Activated T-helper 2 cell treated with anti-CD3 and anti-CD28 coated beads, Interferon-gamma antibody, Interleukin-2, Interleukin-4, amounts not matched to agents 10 μg/mL and 5 μg/mL and 100 μg/mL, durations not matched to agents 14 hours and 24 hours and 36 hours (primary cell): ENCODE results near the gene ADAM12. TPM values are rescaled to one million over a fixed set of nuclear protein-coding genes. Genes with fewer than 3 reads are reported as not detected.

Source experiments
- DNase-seq: peaks from one replicate; pipeline ENCODE4 v3.0.0; 2021; ENCODE audit warnings: low spot score
- H3K27ac Mint-ChIP-seq: one replicate; pipeline ENCODE4 v1.8.0; 2021; ENCODE audit warnings: mixed read lengths
- H3K27me3 Mint-ChIP-seq: one replicate; pipeline ENCODE4 v1.8.0; 2021; ENCODE audit warnings: low read depth, mixed read lengths
- H3K36me3 Mint-ChIP-seq: one replicate; pipeline ENCODE4 v1.8.0; 2021; ENCODE audit warnings: low read depth, mixed read lengths
- H3K4me1 Mint-ChIP-seq: one replicate; pipeline ENCODE4 v1.8.0; 2021; ENCODE audit warnings: low read depth, mixed read lengths
- H3K4me3 Mint-ChIP-seq: one replicate; pipeline ENCODE4 v1.8.0; 2021; ENCODE audit warnings: low read depth, mild to moderate bottlenecking, moderate library complexity, mixed read lengths
- H3K9me3 Mint-ChIP-seq: one replicate; pipeline ENCODE4 v1.8.0; 2021; ENCODE audit warnings: mixed read lengths
- intact Hi-C: fragments of 100-400 bp; cut with micrococcal nuclease; formaldehyde crosslinking; loops from one replicate; pipeline ENCODE4 v1.15.1; 2023
- total RNA-seq: library from RNA; stranded (reverse); gene quantifications from 2 replicates; pipeline ENCODE4 v1.2.3, GENCODE V29; 2022

The ADAM12 gene
- total RNA-seq, 1 donor from 2014 or later = 0.05 TPM

DNA sequence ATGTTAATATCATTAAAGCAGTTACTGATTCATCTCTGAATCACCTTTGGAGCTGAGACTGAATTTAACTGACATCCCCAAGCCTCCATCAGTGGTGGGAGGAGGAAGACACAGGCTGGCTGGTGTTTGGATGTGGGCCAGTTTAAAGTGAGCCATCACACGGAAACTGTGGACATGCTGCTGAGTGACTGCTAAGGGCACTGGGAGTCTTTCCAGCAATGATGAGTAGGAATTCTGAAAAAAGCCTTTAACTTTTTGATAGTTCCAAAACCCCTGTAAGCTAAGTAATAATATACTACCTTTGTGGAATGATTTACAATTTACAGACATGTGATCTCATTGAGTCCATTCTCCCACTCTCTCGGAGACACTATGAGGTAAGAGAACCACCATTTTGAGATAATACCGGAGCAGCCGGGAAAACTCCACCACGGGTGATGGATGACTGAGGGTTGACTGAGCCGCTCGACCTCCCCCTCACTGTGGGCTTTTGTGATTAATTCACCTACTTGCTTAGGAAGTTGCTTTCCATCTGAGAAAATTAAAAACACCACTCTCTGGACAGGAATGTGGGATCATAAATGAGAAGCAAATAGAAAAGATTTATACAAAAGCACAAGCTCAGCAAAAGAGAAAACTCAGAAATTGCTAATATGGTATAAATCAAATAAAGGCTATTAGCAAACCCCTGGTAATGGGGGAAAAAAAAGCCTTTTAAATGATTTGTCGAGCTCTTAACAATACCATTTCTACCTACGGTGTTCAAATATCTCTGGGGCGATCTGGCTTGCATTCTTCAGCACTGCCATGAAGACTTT lies 297.2 kb downstream of the ADAM12 start:
- no peaks in the 10 kb centered on the region for H3K27me3 Mint-ChIP-seq
- no peaks in the 10 kb centered on the region for H3K9me3 Mint-ChIP-seq
- intact Hi-C loops = no loop called here

DNA sequence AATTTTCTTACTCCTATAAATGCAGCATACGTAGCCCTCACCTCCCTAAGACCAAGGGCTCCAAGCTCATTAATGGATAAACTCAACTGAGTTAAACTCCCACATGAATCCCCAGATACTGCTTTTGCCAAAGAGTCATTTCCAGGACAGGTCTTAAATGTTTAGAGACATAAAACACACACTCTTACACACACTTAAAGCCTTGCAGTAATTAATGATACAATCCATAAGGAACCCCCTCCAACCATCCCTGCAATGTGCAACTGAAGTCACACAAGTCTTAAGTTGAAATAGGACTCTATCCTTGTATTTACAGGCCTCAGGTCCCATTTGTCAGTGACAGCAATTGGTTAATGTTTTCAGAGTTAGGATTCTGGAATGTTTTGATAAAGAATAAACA lies 297.8 kb downstream of the ADAM12 start:
- H3K27me3 Mint-ChIP-seq = no peaks in the 10 kb centered on the region
- H3K36me3 Mint-ChIP-seq = no peaks in the 10 kb centered on the region
- intact Hi-C loops = no loop called here
- no peak overlapping the region for H3K27ac Mint-ChIP-seq
- no peak for DNase-seq
- H3K9me3 Mint-ChIP-seq = no peaks in the 10 kb centered on the region
- no peak overlapping the region for H3K4me3 Mint-ChIP-seq
- no peaks in the 10 kb centered on the region for H3K4me1 Mint-ChIP-seq

More for the DNA sequence above, 297.2 kb downstream of the ADAM12 start:
- no peak for DNase-seq
- Mint-ChIP-seq H3K4me1 (no peaks in the 10 kb centered on the region), H3K36me3 (no peaks in the 10 kb centered on the region), H3K27ac (no peak overlapping the region), H3K4me3 (no peak overlapping the region)

DNA sequence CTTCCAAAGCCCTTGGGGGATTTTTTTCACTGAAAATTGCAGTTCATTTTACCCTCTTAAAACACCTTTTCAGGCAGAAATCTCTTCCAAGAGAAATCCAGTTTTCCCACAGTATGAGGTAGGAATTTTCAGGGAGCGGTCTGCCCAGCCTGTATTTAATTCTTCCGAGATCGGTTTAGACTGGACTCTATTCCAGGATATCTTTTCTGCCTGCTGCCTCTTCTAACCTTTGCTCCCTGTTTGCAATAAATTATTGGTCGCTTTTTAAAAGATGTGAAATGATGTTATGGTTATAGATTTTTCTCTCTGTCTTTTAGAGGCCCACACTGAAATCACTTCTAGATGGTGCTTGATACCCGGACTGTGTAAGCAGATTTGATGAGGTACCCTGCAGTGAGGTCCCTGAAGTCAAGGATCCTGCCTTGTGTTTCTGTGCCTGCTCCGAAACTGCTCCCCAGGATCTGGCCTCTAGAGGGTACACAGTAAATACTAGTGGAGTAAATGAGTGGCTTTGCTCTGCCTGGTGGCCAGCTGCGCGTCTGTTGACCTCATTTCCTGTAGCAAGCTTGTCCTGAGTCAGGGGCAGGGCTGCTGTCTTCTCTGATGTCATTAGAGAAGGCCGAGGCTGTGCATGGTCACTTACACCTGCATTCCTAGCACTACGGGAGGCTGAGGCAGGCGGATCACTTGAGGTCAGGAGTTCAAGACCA lies 300.3 kb downstream of the ADAM12 start:
- Mint-ChIP-seq H3K36me3 (no peaks in the 10 kb centered on the region), H3K27ac (no peak overlapping the region), H3K27me3 (no peaks in the 10 kb centered on the region), H3K9me3 (no peaks in the 10 kb centered on the region), H3K4me1 (no peaks in the 10 kb centered on the region), H3K4me3 (no peak overlapping the region)
- DNase-seq = no peak
- intact Hi-C loops = no loop called here

DNA sequence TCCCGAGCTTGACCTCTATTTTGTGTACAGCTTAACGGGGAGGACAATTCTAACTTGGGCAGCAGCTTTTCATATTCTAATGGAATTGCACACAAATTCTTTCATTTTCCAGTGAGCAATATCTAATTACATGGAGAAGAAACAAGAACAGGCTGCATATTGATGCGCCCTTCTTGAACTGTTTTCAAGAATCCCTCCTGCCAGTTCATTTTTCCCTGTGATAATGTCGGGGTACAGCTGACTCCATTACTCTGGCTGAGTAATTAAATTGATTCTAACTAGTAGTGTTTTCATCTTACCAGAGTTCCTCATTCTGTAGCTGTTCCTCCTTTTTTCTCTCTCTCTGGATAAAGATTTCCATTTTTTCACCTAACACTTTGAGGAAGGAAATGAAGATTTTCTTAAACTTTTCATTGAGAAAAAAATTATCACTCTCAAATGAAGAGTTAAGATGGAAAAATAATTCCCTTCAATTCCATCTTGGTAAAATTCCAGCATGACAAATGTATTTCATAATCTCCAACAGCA lies 301.1 kb downstream of the ADAM12 start:
- Mint-ChIP-seq H3K4me1 (no peaks in the 10 kb centered on the region), H3K4me3 (no peak overlapping the region), H3K9me3 (no peaks in the 10 kb centered on the region), H3K27me3 (no peaks in the 10 kb centered on the region), H3K27ac (no peak overlapping the region), H3K36me3 (no peaks in the 10 kb centered on the region)
- intact Hi-C loops = no loop called here
- DNase-seq = no peak

DNA sequence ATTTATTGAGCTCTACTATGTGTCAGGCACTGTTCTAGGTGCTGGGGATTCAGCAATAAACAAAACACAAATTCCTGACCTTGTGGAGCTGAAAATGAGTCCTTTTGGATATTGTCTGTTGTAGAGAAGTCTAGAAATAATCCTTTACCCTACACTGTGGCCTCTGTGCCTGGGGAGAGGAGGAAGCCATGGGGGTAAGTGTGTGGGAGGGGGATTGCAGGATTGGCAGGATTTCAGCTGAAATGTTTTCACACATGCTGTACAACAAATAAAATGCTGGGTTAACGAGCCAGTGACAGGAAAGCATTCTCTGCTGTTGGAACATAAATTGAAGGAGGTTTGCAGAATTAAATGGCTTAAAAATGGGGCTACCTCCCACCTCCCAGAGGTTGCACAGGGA lies 302.5 kb downstream of the ADAM12 start:
- intact Hi-C loops = no loop called here
- Mint-ChIP-seq H3K4me3 (no peak overlapping the region), H3K36me3 (no peaks in the 10 kb centered on the region)

DNA sequence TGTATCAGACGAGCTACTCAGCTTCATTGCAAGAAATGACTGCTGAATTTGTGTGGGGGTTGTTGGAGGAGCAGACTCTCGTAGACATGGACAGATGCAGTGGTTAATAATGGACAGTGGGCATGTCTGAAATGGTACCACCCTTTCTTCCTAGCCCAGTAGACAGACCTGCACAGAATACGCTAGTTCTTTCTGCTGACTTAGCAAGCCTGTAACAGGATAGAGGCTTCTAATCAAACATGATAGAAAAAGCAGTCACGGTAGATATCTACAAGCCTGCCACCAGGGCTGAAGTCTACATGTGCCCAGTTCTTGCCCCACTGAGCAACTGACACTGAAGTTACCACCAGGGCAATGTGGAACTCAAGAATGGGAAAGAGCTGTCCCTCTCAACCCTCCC lies 303.9 kb downstream of the ADAM12 start:
- H3K4me3 Mint-ChIP-seq = no peak overlapping the region
- no peaks in the 10 kb centered on the region for H3K27me3 Mint-ChIP-seq
- H3K36me3 Mint-ChIP-seq = no peaks in the 10 kb centered on the region
- intact Hi-C loops = no loop called here
- DNase-seq = no peak
- no peak overlapping the region for H3K27ac Mint-ChIP-seq
- H3K4me1 Mint-ChIP-seq = no peaks in the 10 kb centered on the region
- H3K9me3 Mint-ChIP-seq = no peaks in the 10 kb centered on the region

More for the DNA sequence above, 302.5 kb downstream of the ADAM12 start:
- no peak overlapping the region for H3K27ac Mint-ChIP-seq
- no peak for DNase-seq
- H3K27me3 Mint-ChIP-seq = no peaks in the 10 kb centered on the region
- H3K4me1 Mint-ChIP-seq = no peaks in the 10 kb centered on the region
- no peaks in the 10 kb centered on the region for H3K9me3 Mint-ChIP-seq

DNA sequence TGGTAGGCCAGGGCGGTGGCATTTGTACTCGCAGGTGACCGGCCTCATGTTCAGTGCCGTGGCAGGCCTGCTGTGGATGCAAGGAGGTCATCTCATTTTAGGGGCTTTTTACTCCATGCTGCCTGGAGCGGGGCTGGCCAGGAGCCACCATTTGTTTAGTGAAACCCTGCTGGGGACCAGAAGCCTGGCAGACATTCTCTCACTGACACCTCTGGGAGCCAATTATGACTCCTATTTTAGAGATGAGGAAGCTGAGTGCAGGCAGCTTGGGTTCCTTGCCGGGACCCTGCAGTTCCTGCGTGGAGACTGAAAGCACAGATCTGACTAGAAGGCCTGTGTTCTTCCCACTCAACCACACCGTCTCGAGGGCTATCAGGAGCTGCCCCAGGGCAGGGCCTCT lies 305.3 kb downstream of the ADAM12 start:
- Mint-ChIP-seq H3K27me3 (no peaks in the 10 kb centered on the region), H3K9me3 (no peaks in the 10 kb centered on the region), H3K4me1 (no peaks in the 10 kb centered on the region), H3K27ac (no peak overlapping the region), H3K36me3 (no peaks in the 10 kb centered on the region), H3K4me3 (no peak overlapping the region)
- no peak for DNase-seq
- intact Hi-C loops = no loop called here

DNA sequence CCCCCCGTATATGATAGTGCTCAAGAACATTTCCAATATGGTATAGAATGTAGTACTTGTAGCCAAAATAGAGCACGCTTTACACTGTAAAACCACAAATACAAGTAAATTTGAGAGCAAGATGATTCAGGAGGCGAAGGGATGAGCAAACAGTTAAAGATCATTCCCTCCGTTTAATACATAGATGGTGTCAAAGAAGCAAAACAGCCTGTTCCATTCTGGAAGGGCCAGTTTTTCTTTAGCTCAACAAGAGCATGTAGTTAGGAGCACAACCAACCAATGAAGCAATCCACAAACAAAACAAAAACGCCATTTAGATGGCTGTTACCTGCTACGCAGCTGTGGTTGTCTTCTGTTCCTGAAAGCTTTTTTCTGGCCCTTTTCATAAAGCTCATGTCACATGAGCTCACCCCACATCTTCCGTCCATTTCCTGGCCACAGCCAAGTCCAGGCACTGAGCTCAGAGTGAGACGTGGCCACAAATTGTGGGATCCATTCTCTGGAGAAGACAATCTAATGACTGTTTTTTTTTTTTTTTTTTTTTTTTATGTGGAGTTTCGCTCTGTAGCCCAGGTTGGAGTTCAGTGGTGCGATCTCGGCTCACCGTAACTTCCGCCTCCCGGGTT lies 306.3 kb downstream of the ADAM12 start:
- no peaks in the 10 kb centered on the region for H3K36me3 Mint-ChIP-seq
- H3K9me3 Mint-ChIP-seq = no peaks in the 10 kb centered on the region
- no peak overlapping the region for H3K27ac Mint-ChIP-seq
- DNase-seq = no peak
- H3K27me3 Mint-ChIP-seq = no peaks in the 10 kb centered on the region
- no peak overlapping the region for H3K4me3 Mint-ChIP-seq
- intact Hi-C loops = no loop called here
- H3K4me1 Mint-ChIP-seq = no peaks in the 10 kb centered on the region

DNA sequence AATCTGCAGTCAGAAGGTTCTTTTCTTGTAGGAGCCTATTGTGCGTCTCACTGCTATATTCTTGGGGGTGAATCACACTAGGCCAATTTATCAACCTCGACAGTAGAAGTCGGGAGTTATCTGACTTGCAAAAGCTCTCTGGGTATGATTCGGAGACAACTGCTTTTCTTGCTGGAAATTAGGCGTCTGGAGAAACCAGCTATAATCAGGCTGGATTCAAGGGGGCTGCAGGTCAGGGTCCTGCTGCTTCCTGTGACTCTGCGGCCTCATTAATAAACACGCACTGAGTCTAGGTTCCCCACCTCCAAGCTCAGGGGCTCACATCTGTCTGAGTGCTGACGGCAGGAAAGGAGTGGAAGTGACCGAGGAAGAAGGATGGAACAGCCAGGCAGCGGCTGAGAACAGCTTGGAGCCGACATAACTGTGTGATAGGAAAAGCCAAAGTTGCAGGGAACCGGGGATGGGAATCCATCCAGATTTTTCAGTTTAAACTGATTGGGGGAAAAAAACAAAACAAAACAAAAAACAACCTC lies 307.3 kb downstream of the ADAM12 start:
- intact Hi-C loops = no loop called here
- H3K4me3 Mint-ChIP-seq = no peak overlapping the region
- no peaks in the 10 kb centered on the region for H3K4me1 Mint-ChIP-seq
- no peak overlapping the region for H3K27ac Mint-ChIP-seq
- H3K27me3 Mint-ChIP-seq = no peaks in the 10 kb centered on the region
- H3K9me3 Mint-ChIP-seq = no peaks in the 10 kb centered on the region
- H3K36me3 Mint-ChIP-seq = no peaks in the 10 kb centered on the region
- no peak for DNase-seq

DNA sequence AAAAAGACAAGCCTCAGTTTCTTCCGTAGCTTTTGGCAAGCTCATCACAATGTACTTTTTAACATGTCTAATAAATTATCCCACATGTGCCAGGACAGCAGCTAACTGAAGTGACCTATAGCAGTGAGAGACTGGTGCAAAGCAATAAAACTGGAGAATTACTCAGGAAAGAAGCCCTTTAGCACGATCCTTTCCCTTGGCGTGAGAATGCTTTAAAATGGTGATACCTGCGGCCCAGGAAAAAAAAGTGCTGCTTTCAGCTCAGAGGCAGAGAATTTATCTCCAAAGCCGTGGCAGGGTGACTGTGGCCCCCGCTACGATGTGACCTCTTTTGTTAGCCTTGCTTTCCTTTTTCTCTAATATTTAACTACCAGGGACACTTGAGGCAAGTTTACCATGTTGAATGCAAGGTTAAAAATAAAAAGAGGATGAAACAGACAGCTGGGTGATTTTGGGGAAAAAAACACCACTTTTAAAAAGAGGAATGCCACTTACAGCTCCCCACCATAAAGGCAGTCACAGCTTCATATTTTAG lies 307.9 kb downstream of the ADAM12 start:
- no peak overlapping the region for H3K4me3 Mint-ChIP-seq
- no peaks in the 10 kb centered on the region for H3K27me3 Mint-ChIP-seq
- DNase-seq = no peak
- H3K9me3 Mint-ChIP-seq = no peaks in the 10 kb centered on the region
- no peaks in the 10 kb centered on the region for H3K36me3 Mint-ChIP-seq
- intact Hi-C loops = no loop called here
- H3K4me1 Mint-ChIP-seq = no peaks in the 10 kb centered on the region
- H3K27ac Mint-ChIP-seq = no peak overlapping the region

DNA sequence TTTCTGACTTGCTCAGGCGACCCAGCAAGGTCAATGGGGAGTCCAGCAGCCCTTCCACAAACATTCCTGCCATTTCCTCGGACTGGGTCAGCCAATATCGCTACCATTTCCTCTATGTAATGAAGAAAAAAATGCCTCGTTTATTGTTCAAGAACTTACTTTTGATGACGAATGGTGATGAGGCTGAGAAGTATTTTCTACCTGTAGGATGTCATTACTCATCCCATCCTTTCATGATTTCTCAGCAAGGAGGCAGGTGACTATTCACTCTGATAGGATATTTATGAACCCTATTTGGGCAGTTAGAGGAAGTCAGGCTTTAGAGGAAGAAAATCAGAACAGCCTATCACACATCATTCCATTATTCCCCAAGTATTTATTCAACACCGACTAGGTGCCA lies 313.3 kb downstream of the ADAM12 start:
- no peak for DNase-seq
- H3K27me3 Mint-ChIP-seq = no peaks in the 10 kb centered on the region
- no peak overlapping the region for H3K4me3 Mint-ChIP-seq
- no peak overlapping the region for H3K27ac Mint-ChIP-seq
- intact Hi-C loops = no loop called here
- no peaks in the 10 kb centered on the region for H3K9me3 Mint-ChIP-seq
- no peaks in the 10 kb centered on the region for H3K36me3 Mint-ChIP-seq
- H3K4me1 Mint-ChIP-seq = no peaks in the 10 kb centered on the region

DNA sequence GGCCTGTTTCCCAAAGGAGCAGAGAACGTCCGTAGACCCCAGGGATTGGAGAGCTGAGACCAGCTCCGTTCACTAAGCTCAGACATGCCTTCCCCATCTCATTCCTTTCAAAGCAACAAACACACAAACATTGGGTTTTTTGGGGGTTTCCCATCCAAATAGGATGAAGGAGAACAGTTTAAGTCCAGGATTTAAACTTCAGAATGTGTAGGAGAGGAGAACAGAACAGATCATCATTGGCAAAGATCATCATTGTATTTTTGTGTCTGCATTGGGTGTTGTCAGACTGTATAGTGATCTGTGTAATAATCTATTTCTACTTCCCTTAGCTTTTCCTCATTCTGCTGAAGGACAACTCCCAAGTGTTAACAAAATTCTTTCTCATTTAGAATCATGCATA lies 314.0 kb downstream of the ADAM12 start:
- no peak overlapping the region for H3K27ac Mint-ChIP-seq
- no peak for DNase-seq
- H3K36me3 Mint-ChIP-seq = no peaks in the 10 kb centered on the region
- no peaks in the 10 kb centered on the region for H3K4me1 Mint-ChIP-seq
- intact Hi-C loops = no loop called here
- H3K9me3 Mint-ChIP-seq = no peaks in the 10 kb centered on the region
- H3K27me3 Mint-ChIP-seq = no peaks in the 10 kb centered on the region
- no peak overlapping the region for H3K4me3 Mint-ChIP-seq
